Cortex of kidney (tissue), 1 donor: ENCODE measurements around the gene PLCL2.
"Not testable (repeated sequence)": the region's sequence is repeated elsewhere in the genome, so short reads cannot be mapped to it uniquely, and the experiment has no call there.

ENCODE experiments used
- DNase-seq: peaks from one replicate; lab custom pipeline; 2025; lab: John Stamatoyannopoulos, UW

The PLCL2 gene

DNA sequence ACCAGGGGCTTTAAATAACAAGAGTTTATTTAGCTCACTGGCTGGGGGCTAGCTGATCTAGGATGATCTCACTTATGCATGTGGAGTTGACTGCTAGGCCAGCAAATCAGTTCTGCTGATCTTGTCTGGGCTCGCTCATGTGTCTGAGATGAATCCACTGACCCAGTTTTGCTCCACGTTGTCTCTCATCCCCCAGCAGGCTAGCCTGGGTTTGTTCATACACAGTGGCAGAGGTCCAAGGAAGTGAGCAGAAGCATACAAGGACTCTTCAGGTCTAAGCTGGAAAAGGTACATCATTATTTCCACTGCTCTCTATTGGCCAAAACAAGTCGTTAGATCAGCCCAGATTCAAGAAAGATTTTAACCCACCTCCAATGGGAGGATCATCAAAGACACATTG, 238.0 kb downstream of the PLCL2 start:
- DNase-seq: no peak

DNA sequence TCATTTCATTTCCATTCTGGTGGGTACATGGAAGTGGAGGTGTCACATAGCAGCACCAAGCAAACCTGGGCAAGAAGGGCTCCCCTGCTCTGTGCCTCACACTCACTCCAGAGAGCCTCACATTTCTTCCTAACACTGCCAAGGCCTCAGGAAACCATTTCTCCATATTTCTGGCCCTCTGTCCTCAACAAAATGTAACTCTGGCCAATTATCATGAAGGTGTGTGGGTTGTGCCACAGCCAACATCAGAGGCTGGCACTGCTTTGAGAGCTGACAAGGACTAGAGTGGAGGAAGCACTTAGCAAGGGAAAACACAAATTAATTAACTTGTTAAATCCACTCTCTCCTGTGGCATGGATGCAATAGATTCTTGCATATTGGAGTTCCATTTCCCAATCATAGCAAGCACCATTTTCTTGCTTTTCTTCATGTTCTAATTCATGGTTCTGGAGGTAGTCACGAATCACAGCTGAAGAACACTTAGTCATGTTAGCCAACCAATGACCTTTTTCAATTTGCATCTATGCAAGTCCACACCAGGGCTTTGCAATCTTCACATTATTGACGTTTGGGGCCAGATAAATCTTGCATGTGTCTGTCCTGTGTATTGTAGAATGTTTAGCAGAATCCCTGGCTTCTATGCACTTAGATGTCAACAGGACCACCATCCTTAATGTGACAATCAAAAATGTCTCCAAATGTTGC, 241.1 kb downstream of the PLCL2 start:
- DNase-seq: no peak

DNA sequence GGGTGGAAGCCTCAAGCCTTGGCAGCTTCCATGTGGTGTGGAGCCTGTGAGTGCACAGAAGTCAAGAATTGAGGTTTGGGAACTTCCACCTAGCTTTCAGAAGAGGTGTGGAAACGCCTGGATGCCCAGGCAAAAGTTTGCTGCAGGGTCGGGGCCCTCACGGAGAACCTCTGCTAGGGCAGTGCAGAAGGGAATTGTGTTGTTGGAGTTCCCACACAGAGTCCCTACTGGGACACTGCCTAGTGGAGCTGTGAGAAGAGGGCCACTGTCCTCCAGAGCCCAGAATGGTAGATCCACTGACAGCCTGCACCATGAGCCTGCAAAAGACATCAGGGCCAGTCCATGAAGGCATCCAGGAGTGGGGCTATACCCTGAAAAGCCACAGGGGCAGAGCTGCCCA, 243.9 kb downstream of the PLCL2 start:
- DNase-seq: not testable (repeated sequence)

GRCh38 chr3:17129556-17129955, 244.8 kb downstream of the PLCL2 start:
- DNase-seq: no peak

- no peak for DNase-seq
Observed at GRCh38 chr3:17130956-17131355, 246.2 kb downstream of the PLCL2 start.

DNA sequence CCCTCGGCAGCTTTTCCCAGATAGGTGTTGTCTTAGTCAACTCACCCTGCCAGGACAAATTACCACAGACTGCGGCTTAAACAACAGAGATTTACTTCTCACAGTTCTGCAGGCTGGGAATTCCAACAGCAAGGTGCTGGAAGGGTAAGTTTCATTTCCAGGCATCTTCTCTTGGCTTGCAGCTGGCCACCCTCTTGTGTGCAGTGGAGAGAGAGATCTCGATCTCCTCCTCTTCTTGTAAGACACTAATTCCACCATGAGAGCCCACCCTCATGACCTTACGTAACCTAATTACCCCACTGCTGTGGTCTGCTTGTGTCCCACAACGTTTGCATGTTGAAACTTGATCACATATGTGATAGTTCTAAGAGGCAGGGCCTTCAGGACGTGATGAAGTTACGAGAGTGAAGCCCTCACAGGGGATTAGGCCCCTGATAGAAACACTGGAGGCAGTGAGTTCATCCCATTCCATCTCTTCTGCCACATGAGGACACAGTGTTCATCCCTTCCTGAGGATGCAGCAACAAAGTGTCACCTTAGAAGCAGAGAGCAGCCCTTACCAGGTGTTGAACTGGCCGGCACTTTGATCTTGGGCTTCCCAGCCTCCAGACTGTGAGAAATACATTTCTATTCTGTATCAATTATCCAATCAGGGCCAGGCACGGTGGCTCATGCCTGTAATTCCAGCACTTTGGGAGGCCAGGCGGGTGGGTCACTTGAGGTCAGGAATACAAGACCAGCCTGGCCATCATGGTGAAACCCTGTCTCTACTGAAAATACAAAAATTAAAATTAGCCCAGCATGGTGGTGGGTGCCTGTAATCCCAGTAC, 247.7 kb downstream of the PLCL2 start:
- no peak for DNase-seq

- no peak for DNase-seq
Observed at GRCh38 chr3:17133632-17134545, 249.1 kb downstream of the PLCL2 start.

- DNase-seq: no peak
Observed at GRCh38 chr3:17135696-17136095, 250.9 kb downstream of the PLCL2 start.

GRCh38 chr3:17136136-17136721, 251.5 kb downstream of the PLCL2 start:
- no peak for DNase-seq

- no peak for DNase-seq
Observed at GRCh38 chr3:17137321-17137826, 252.6 kb downstream of the PLCL2 start.

DNA sequence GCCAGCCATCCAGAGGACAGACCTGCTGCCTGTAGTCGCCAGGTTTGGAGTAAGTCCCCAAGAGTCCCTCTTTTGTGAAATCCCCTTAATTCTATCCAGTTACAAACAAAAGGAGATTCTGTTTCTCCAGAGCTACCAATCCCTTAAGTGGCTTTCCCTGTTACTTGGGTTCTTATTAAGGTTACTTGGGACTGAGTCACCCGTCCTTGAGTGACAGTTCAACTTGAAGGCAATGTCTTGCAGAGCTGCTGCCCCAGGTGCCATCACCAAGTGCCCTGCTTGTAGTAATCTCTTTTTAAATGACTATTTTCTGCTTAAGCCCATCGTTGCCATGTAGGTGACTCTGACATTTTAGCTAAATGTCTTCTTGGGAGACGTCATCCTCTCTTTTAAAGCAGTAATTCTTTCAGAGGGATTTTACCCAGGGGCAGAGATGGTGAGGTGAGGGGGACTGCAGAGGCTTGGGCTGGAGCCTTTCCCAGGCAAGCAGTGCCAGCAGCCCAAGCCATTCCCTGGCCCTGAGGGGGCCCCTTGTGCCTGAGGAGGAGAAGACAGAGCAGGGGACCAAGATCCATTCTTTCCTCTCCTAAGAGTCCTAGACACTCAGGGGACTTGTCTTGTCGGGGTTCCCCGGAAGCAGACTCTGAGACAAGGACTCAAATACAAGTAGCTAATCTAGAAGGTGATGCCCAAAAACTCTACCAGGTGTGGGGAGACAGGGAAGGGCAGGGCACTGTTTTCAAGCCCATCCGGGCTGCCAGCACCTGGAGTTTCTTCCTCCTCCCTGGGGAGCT, 253.7 kb downstream of the PLCL2 start:
- DNase-seq: no peak
